Body of pancreas (tissue), 4 donors: ENCODE data around the gene PIEZO2.

ENCODE experiments used
- POLR2A ChIP-seq, 3 donors: fragments of 450-650 bp; IDR thresholded peaks; one replicate each; pipeline ENCODE4 v1.6.1; 2016; ENCODE audit warnings: antibody characterized with exemption in 3 of 3, mild to moderate bottlenecking in 2 of 3
- TF ChIP-seq, protein P1 (sequence below), 7 experiments: fragments of 450-650 bp in 4 of 7; fragments of 200-600 bp in 3 of 7; sonication (generic) in 3 of 7; IDR thresholded peaks; one replicate each; pipeline ENCODE4 v1.5.1; 2016 to 2019; ENCODE audit warnings: antibody characterized with exemption in 7 of 7

DNA sequence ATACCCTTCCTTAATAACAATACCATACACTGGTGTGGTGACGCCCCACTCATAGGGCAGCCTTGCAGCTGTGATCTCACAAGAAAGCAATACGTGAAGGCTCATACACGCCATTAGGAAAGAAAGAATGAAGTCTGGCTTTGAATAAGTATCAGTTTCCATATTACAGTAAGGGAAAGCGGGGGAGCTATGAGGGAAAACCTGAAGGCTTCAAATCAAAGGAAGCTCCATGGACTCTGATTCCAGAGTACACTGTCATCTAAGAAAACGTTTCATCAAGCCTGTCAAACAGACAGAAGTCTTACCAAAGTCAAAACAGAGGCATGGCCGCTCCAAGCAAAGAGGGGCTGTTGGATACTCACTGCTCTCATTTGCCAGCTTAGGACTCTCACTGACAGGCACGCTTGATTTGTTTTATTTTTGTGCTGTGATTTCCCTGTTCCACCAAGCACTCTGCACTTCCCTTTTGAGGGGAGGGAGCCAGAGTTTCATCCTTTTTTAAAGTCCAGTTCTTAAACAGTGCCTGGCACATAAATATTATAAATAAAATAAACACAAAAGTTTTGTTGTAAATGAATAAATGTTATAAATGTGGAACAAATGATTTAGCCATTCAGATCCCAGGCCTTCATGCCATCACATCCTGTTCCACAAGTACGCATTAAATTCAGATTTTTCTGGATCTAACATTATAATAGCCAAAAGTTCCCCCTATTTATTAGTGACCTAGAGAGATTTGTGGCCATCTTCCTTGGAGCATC is 221.2 kb downstream of the PIEZO2 start:
- TF ChIP-seq, protein P1, sequence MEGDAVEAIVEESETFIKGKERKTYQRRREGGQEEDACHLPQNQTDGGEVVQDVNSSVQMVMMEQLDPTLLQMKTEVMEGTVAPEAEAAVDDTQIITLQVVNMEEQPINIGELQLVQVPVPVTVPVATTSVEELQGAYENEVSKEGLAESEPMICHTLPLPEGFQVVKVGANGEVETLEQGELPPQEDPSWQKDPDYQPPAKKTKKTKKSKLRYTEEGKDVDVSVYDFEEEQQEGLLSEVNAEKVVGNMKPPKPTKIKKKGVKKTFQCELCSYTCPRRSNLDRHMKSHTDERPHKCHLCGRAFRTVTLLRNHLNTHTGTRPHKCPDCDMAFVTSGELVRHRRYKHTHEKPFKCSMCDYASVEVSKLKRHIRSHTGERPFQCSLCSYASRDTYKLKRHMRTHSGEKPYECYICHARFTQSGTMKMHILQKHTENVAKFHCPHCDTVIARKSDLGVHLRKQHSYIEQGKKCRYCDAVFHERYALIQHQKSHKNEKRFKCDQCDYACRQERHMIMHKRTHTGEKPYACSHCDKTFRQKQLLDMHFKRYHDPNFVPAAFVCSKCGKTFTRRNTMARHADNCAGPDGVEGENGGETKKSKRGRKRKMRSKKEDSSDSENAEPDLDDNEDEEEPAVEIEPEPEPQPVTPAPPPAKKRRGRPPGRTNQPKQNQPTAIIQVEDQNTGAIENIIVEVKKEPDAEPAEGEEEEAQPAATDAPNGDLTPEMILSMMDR (IDR thresholded peaks at IDR 0.05) = no peak
- TF ChIP-seq POLR2A (IDR thresholded peaks at IDR 0.05) = no peak
